Measurements from ENCODE around the gene SLC6A12.

- TF ChIP-seq CTCF (optimal IDR thresholded peaks at IDR 0.05 in 1 of 3, IDR thresholded peaks at IDR 0.05 in 1 of 3, conservative IDR thresholded peaks at IDR 0.05 in 1 of 3; ENCODE audit: extremely low read depth in 1 of 3, insufficient read depth in 2 of 3, low read length in 3 of 3) (no peak), EZH2 (IDR thresholded peaks at IDR 0.05; ENCODE audit: low read length) (no peak)
Observed at GRCh38 chr12:262817-263216, 48.9 kb upstream of the SLC6A12 start, which contains the start of gene SLC6A13.
